ENCODE data around the gene FRYL.

FRYL gene

GRCh38 chr4:48543796-48544195 lies 236.3 kb downstream of the FRYL start:
- no peak for DNase-seq

GRCh38 chr4:48542888-48543287 lies 237.2 kb downstream of the FRYL start:
- no peak for DNase-seq

GRCh38 chr4:48539597-48539996 lies 240.5 kb downstream of the FRYL start:
- DNase-seq = no peak

- DNase-seq = no peak
These were observed 241.7 kb downstream of the FRYL start for GRCh38 chr4:48538358-48538757.

- DNase-seq = no peak
These were observed 253.7 kb downstream of the FRYL start for GRCh38 chr4:48526406-48526805.

- no peak for DNase-seq
These were observed 261.9 kb downstream of the FRYL start for GRCh38 chr4:48518143-48518542.

- DNase-seq = no peak
These were observed 270.5 kb downstream of the FRYL start for GRCh38 chr4:48509543-48509942.

- DNase-seq = no peak
These were observed 273.4 kb downstream of the FRYL start for GRCh38 chr4:48506716-48507115.

- no peak for DNase-seq
These were observed 275.7 kb downstream of the FRYL start for GRCh38 chr4:48504352-48504751.

GRCh38 chr4:48504026-48504330 lies 276.1 kb downstream of the FRYL start:
- DNase-seq = no peak

GRCh38 chr4:48503233-48504025 lies 276.6 kb downstream of the FRYL start:
- DNase-seq = no peak

GRCh38 chr4:48499551-48500066 lies 280.5 kb downstream of the FRYL start:
- DNase-seq = no peak

GRCh38 chr4:48498895-48499294 lies 281.2 kb downstream of the FRYL start:
- no peak for DNase-seq

GRCh38 chr4:48495941-48496340 lies 284.1 kb downstream of the FRYL start:
- no peak for DNase-seq

- no peak for DNase-seq
These were observed 286.5 kb downstream of the FRYL start for GRCh38 chr4:48493452-48494100.

- DNase-seq = no peak
These were observed 288.4 kb downstream of the FRYL start for GRCh38 chr4:48491514-48492176.

GRCh38 chr4:48490680-48491513 lies 289.2 kb downstream of the FRYL start:
- DNase-seq = no peak

- DNase-seq = no peak
These were observed 289.9 kb downstream of the FRYL start, which contains the start of gene ZAR1 for GRCh38 chr4:48490012-48490679. ZAR1 (plus strand) TSS chr4:48490252; CDS start chr4:48490292, 40 bp downstream.

- no peak for DNase-seq
These were observed 290.4 kb downstream of the FRYL start for GRCh38 chr4:48489683-48490011.

- DNase-seq = no peak
These were observed 295.4 kb downstream of the FRYL start for GRCh38 chr4:48484494-48485168.

GRCh38 chr4:48483777-48484493 lies 296.1 kb downstream of the FRYL start:
- DNase-seq = no peak

All from right forelimb (tissue), 1 donor.